ENCODE measurements around the gene RYR3.

DNA sequence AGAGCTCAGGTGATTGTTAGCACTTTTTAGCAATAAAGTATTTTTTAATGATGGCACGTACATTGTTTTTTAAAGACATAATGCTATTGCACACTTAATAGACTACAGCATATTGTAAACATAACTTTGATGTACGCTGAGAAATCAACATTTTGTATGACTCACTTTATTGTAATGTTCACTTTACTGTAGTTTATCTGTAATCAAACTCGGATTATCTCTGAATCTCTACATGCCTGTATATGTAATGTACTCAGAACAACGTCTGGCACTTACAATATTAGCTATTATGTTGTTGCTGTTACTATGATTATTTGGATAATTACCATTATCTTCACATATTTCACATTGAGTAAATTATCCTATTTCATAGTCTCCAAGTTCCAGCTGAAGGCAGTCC, 519.6 kb downstream of the RYR3 start:
- TF ChIP-seq CTCF (IDR thresholded peaks at IDR 0.05), result no peak
- no peak for TF ChIP-seq POLR2A (IDR thresholded peaks at IDR 0.05)

All from lower leg skin (tissue), 3 donors.